ENCODE data around the gene MAP3K21.
A peak's percentile ranks its signal among the peaks of the same experiment; 100 is the strongest.

Gene MAP3K21

GRCh38 chr1:233327651-233328141 lies at the start of gene MAP3K21:
TSS of gene MAP3K21 (plus strand) at chr1:233327724. CDS start at chr1:233328029, 305 bp downstream.
- no peak for DNase-seq (ENCODE audit: low spot score)
- no peak for TF ChIP-seq CTCF (IDR thresholded peaks at IDR 0.05; ENCODE audit: extremely low read depth, missing control alignments)

- no peak for TF ChIP-seq CTCF (IDR thresholded peaks at IDR 0.05; ENCODE audit: extremely low read depth, missing control alignments)
- no peak for DNase-seq (ENCODE audit: low spot score)
Observed at GRCh38 chr1:233278631-233279030, 48.9 kb upstream of the MAP3K21 start.

- no peak for TF ChIP-seq CTCF (IDR thresholded peaks at IDR 0.05; ENCODE audit: extremely low read depth, missing control alignments)
- DNase-seq (ENCODE audit: low spot score) = no peak
Observed at GRCh38 chr1:233279971-233280370, 47.6 kb upstream of the MAP3K21 start.

- DNase-seq (ENCODE audit: low spot score) = peak; percentile 53
- TF ChIP-seq CTCF (IDR thresholded peaks at IDR 0.05; ENCODE audit: extremely low read depth, missing control alignments) = no peak
Observed at GRCh38 chr1:233281711-233282581, 45.6 kb upstream of the MAP3K21 start.

GRCh38 chr1:233282582-233282886 lies 45.0 kb upstream of the MAP3K21 start:
- DNase-seq (ENCODE audit: low spot score) = no peak
- no peak for TF ChIP-seq CTCF (IDR thresholded peaks at IDR 0.05; ENCODE audit: extremely low read depth, missing control alignments)

- no peak for DNase-seq (ENCODE audit: low spot score)
- TF ChIP-seq CTCF (IDR thresholded peaks at IDR 0.05; ENCODE audit: extremely low read depth, missing control alignments) = no peak
Observed at GRCh38 chr1:233289676-233290075, 37.8 kb upstream of the MAP3K21 start.

GRCh38 chr1:233290396-233291034 lies 37.0 kb upstream of the MAP3K21 start:
- TF ChIP-seq CTCF (IDR thresholded peaks at IDR 0.05; ENCODE audit: extremely low read depth, missing control alignments) = no peak
- DNase-seq (ENCODE audit: low spot score) = no peak
